ENCODE measurements around the gene KIAA1210.
A peak's percentile ranks its signal among the peaks of the same experiment; 100 is the strongest.

The KIAA1210 gene

DNA sequence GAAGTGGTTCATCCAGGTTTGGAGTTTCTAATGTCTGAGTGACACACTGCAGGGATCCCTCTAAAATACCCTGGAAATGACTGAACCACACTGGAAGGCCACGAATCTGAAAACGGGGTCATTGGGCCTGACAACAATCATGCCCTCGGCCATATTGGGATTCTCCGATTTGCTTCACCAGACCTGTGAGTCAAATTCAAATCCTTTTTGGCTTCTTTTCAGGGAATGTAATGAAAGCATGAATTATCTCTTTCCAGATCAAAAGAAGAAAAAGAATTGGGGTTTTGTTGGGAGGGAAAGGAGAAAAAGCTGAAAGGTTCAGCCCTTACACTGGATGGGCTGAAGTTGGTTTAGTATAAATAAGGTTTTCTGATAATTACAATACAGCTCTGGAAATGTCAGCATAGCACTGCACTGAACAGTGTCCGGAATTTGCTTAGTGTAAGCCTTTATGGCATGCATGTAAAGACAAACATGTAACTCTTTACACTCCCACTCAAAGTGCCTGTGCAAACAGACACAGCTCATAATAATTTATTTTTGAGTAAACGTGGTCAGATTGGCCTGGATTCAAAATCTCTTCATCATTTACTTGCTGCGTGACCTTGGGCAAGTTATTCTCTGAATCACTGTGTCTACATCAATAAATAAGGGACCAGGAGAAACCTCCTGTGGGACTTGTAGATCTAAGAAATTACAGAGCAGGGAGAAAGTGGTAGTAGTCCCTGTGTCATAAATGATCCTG, 33.4 kb downstream of the KIAA1210 start:
- no peak for DNase-seq

DNA sequence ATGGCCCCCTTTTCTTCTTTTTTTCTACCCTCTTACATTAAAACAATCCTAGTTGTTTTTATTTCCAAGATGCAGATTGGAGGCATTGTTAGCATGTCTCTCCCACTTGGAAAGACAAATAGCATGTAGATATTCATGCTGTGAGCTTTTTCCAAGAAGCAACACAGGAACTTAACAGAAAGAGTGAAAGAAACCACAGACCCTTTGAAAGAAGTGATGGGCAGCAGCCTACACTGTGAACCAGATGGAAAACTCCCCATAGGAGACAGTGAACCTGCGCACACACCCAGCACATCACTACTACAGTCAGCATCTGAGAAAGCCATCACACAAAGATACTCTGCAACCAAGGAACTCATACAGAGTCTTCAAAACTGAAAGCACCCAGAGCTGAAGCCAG, 37.0 kb downstream of the KIAA1210 start:
- DNase-seq = no peak

DNA sequence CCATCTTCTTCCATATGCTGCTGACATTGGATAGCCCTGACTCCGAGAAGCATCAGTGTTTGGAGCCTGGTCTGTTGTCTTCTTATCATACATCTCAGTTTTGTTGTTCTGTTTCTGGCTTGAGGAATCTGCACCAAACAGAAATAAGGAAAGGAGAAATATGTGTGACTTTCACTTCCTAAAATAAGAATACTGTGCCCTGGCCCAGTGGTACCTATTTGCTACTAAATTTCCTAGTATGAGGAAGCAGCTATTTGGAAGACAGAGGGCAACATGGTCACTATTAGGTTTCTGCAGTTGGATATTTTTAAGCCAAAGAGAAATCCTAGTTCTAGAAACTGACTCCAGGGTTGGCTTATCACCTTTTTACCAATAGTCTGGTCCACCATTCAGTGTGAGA, 38.0 kb downstream of the KIAA1210 start:
- no peak for DNase-seq

- DNase-seq = no peak
These were observed 40.5 kb downstream of the KIAA1210 start for GRCh38 chrX:119087121-119087520.

DNA sequence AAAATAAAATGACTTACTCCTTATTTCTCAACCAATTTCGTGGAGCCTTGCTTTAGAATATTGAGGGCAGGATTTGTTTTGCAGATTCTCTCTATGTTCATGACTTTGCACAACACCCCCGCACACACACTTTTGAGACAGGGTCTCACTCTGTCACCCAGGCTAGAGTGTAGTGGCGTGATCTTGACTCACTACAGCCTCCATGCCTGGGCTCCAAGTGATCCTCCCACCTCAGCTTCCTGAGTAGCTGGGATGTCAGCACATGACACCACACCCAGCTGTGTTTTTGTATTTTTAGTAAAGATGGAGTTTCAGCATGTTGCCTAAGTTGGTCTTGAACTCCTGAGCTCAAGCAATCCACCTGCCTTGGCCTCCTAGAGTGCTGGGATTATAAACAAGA, 42.8 kb downstream of the KIAA1210 start:
- no peak for DNase-seq

GRCh38 chrX:119082278-119082677, 45.3 kb downstream of the KIAA1210 start:
- no peak for DNase-seq

DNA sequence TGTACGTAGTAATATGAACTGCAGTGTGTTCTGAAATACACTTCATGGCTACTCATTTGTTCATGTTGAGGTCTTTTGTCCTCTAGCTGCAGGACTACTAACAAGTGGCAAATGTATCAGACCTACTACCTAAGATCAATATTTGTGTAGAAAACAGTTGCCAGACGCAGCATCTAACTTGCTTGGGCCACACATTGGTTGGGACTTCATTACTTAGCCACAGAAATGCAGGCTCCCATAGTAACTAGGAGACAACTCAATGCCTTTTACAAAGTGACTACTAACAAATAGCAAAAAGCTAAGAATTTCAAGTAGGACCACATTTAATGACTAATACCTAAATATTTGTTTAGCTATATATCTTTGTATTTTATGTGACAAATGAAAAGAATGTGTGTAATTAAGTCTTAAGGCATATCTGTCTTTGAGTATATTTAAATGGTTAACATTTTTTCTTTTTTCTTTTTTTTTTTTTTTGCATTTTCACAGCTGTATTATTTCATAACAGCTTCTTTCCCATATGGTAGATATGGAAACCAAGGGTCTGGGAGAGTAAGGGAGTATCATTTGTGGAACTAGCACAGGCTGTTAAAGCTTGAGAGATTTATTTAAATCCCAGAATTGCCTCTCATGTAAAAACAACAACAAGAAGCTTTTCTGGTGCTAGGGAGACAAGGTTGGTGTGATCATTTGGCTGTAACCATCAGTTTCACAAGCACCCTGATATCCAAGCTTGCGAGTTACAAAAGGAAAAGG, 52.2 kb downstream of the KIAA1210 start:
- DNase-seq = no peak

DNA sequence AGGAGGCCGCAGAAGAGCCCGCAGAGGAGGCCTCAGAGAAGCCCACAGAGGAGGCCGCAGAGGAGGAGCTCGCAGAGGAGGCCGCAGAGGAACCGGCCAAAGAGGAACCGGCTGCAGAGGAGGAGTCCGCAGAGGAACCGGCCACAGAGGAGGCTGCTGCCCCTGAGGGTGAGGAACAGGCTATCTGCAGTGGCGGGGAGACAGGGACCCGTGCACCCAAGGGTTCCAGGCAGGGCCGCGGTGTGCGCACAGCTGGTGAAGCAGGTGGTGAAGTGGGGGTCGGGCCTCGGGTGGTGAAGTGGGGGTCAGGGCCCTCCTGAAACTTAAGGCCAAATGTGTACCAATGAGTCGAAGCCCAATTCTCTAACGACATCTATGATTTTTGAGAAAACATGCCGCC, 53.7 kb downstream of the KIAA1210 start:
- DNase-seq = no peak

GRCh38 chrX:119073200-119073905, 54.3 kb downstream of the KIAA1210 start:
- no peak for DNase-seq

- DNase-seq = no peak
These were observed 54.9 kb downstream of the KIAA1210 start, which contains the start of gene CT47C1 for GRCh38 chrX:119072744-119073143. TSS of gene CT47C1 (plus strand) at chrX:119072993. CDS start at chrX:119073226, 233 bp downstream.

DNA sequence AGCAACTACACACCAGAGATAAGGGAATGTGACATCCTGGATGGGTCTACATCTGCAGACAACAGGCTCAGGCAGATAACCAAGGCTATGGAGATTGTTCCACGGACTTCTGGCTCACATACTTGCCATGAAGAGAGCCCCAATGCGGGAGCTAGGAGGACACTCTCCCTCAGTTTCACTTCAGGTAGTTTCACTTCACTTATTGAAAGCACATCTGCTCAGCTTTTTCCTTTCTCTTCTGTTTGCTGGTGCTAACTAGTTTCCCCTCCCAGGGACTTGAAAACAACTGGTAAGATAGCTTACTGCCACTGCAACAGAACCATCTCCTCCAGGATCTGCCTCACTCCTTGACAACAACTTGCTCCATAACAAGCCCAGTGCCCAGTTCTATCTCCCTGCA, 56.2 kb downstream of the KIAA1210 start:
- DNase-seq = no peak

DNA sequence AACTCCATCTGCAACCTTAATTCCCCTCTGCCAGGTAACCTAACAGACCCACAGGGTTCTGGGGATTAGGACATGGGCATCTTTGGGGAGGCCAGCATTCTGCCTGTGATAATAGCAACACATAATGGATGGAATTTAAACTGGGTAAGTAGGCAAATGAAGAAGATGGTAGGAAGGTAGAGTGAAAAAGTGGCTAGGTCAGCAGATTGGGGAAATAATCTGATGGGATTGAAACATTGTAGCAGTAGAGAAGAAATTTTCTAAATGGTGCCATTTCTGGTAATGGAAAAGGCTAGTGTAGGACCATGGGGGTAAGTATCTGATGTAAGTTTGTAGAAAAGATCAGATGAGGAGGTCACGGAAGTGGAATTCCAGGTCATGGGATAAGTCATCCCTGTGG, 57.9 kb downstream of the KIAA1210 start:
- DNase-seq = no peak

- DNase-seq = no peak
These were observed 58.5 kb downstream of the KIAA1210 start for GRCh38 chrX:119069128-119069527.

DNA sequence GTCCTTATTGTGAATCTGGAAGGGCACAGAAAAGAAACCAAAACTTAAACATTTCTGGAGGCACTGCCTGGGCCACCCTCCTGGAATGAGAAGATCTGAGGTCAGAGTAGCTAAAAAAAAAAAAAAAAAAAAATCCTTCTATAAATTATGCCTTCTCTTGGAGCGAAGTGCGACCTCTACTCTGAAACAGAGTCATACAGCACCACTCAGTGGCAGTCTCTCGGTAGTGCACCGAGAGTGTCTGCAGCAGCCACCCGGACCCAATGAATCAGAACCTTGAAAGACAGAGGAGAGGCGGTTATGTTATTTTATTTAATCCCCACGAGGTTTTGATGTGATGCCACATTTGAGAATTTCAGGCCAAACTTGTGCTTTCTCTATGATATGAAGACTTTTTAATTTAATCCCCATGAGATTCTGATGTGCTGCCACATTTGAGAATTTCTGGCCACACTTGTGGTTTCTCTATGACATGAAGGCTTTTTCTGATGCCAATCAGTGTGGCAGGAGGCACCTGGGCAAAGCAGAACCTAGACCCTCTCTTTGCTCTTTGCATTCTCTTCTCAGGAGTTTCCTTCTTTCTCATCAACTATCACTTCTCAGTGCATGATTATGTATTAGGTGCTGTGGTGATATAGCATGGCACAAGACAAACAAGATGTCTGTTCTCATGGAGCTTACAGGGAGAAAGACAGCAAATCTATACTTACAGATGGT, 60.4 kb downstream of the KIAA1210 start:
- DNase-seq = peak in 37 of 56 donors; percentile 0 to 63 (median 10)

DNA sequence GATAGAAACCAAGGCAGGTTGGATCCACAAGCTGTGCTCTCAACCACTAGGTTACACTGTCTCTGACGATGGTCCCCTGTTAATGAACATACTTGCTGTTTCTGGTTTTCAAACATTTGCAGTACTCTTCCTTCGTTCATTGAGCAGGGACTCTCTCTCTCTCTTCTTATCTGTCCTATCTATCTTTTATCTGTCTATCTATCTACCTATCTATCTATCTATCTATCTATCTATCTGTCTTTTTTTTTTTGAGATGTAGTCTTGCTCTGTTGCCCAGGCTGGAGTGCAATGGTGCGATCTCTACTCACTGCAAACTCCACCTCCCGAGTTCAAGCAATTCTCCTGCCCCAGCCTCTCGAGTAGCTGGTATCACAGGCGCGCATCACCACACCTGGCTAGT, 64.2 kb downstream of the KIAA1210 start:
- DNase-seq = no peak

- DNase-seq = no peak
These were observed 64.8 kb downstream of the KIAA1210 start for GRCh38 chrX:119062750-119063374.

GRCh38 chrX:119055687-119056086, 71.9 kb downstream of the KIAA1210 start:
- DNase-seq = no peak

- no peak for DNase-seq
These were observed 81.7 kb downstream of the KIAA1210 start for GRCh38 chrX:119045884-119046283.

- DNase-seq = no peak
These were observed 84.6 kb downstream of the KIAA1210 start for GRCh38 chrX:119042996-119043395.

DNA sequence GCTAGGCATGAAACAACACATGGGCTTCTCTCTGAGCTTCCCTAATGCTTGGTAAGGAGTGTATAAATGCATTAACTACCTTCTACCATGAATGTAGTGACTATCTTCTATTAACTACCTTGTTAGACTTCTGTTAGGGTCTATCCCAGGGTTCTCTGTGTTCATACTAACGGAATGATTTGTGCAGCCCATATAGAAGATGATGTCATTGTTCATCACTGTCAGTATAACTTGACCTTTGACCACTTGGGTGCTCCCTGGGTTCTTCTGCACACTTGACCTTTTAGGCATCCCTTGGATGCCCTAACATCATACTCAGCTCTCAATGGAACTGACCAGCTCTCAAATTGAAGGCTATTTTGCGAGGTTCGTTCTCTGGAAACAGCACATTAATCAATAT, 85.6 kb downstream of the KIAA1210 start:
- DNase-seq = no peak

DNA sequence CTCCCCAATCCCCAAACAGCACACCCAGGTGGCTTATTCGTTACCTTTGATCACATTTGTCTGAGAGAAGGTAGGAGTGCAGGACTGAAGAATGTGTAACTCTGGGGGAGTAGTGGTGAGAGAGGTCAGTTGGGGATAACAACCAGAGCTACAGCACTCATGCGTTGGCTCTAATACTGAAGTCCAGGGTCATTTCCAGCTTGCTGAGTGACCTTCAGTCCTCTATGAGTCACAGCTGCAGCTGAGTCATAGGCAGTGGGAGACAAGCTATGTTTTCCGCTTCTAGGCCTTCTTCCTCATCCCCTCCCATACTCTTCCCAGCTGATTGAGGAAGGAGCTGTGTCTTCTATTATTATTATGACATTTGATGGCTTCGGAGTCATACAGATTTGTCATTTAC, 86.4 kb downstream of the KIAA1210 start:
- DNase-seq = peak in 3 of 56 donors; percentile 0 to 2 (median 1)

Measured in amygdala (tissue), 56 donors.